GM21447 (cell line): Measurements from ENCODE around the gene IFNB1.

ENCODE experiments used
- ATAC-seq: cut with Tn5 transposase; IDR thresholded peaks from one replicate; pipeline ENCODE4 v1.9.1; 2021; ENCODE audit not compliant: unreplicated experiment

Gene IFNB1

DNA sequence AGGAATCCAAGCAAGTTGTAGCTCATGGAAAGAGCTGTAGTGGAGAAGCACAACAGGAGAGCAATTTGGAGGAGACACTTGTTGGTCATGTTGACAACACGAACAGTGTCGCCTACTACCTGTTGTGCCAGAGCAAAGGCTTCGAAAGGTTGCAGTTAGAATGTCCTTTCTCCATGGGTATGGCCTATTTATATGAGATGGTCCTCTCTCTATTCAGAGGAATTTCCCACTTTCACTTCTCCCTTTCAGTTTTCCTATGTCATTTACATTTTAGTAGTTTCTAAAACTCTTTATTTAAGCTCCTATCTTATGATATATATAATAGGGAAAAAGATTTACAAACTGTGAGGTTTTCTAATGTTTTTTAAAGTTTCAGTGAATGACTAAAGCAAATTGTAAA, at the start of gene IFNB1:
Gene IFNB1, minus strand, starts transcription at position 162 of the 400 bp plus-strand sequence. Its CDS starts 73 bp downstream, at position 89.
- no peak for ATAC-seq

DNA sequence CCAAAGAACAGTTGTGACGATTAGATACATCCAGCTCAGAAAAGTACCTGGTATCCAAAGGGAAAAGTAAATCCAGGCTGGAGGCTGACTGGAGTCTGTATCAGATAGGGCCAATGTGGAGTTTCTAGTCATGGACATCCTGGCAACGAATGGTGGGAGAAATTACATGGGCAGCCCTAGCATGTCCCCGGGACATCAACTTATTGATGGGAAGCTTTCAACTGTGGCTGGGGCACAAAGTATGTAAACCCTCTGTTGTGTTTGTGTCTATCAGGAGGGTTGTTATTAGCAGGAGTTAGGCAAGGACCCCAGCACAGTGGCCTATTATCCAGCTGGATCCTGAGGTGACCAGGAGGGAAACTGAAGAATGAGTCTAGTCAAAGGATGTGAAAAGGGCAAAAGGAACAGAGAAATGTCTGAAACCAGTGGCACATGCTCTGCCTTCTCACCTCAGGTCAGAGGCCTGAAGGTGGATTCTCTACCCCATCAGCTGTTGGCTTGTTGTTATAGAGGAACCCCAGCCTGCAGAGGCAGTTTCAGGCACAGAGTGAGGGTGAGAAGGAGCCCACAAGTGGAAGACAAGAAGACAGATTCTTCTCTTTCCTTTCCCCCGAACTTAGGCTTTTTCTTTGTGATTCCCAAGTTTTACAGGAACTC, 44.0 kb upstream of the IFNB1 start:
- peak; percentile 97 for ATAC-seq

DNA sequence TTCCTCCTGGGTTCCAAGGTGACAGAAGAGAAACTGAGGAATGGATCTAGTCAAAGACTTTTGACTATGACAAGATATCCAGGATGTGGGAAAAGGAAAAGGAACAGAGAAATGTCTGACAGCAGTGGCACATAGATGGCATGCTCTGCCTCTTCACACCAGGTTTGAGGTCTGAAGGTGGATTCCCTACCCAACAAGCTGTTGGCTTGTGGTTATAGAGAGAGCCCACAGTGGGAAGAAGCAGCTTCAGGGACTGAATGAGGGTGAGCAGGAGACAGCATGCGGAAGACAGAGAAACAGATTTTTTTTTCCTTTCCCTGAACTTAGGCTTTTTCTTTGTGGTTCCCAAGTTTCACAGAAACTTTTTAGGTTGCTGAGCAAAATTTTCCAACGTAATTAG, 43.3 kb upstream of the IFNB1 start:
- ATAC-seq: peak; percentile 51

DNA sequence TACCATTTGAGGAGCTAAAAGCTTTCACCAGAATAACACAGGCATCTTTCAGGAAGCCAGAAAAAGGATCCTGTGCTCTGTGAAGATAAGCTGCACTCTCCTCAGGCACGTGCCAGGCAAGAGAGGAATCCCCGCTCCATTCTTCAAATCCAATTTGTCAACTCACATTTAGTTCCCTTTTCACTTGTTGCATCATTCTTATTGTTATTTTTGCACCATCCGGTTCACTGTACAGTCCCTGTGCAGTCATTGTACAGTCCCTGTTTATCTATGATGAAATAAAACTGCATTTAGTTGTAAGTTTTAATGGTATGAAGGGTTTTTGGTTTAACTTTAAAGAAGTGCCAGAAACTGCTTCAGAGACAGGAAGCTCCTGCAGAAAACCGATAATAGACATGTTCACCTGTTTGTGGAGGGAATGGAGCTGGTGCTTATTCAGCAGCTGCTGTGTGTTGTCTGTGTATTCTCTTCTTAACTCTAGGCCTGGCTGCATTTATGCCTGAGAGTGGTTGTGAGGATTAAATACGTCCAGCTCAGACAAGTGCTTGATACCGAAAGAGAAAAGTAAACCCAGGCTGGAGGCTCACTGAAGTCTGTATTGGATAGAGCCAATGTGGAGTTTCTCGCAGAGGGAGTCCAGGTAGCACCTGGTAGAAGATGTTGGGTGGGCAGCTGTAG, 41.5 kb upstream of the IFNB1 start:
- ATAC-seq: no peak

DNA sequence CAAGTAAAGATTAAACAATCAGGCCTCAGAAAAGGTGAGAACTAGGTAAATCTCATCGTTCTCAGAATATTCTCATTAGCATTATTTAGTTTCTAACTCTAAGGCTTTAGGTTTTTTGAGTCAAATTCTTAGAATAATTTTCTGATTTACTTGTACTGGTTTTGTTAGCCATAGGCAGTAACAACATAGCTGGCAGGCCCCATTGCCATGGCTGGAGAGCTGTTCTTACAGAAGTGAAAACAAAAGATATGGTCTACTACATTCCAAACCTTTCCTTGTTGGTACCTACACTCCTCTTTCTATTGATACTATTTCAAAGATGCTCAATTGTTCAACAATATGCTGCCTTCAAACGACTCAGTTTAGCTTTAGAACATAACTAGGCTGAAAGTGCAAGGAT, 36.6 kb upstream of the IFNB1 start:
- no peak for ATAC-seq

DNA sequence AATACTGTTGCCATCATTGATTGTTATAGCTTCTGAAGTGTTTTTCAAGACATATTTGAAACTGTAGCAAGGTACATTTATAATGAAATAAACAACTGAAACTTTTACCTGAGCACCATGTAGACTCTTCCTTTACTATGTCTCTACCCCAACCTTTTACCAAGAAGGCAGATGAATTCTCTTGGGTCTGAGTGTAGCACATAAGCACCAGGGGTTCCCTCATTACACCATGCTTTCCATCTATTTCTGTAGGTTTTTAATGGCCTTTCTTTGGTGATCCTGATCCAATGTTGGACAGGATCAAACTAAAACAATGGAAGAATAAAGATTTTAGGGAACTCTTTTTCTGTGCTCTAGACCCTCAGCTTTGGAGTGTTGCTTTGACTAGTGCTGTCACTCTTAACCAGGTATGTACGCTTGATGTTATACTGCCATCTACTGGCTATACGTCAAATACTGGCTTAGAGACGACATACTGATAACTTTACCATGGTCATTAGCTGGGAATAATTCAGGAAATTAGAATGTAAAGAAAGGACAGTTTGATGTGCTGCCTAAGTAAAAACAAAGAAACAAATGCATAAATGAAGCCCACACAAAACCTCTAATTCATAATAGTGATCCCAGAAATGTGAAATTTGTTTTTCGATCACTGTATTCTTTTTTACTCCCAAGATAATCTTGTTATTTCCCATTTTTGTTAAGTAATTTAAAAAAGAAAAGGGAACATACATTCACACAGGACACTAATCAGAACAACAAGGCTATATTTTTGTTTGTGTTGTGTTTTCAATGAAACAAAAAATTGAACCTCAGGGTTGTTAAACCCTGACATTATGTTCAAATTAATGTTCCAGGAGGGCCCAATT, 33.2 kb upstream of the IFNB1 start:
- peak; percentile 97 for ATAC-seq

DNA sequence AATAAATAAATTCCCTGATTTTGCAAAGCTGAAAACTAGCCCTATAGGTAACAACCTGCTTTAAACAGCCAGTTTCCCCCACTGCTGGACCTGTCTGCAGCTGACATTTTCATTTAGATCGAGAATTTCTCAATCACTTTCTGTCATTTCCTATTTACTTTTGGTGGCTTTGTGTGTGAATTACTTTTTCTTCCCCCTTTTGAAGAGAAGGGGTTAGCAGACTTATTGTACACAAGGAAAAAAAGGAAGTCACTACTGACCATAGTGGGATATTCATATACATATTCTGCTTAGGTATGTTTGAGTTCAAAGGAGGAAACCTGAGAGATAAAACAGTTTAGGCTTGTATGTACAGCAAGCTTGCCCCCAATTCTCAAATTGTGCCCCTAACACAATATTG, 27.0 kb upstream of the IFNB1 start:
- ATAC-seq: no peak

DNA sequence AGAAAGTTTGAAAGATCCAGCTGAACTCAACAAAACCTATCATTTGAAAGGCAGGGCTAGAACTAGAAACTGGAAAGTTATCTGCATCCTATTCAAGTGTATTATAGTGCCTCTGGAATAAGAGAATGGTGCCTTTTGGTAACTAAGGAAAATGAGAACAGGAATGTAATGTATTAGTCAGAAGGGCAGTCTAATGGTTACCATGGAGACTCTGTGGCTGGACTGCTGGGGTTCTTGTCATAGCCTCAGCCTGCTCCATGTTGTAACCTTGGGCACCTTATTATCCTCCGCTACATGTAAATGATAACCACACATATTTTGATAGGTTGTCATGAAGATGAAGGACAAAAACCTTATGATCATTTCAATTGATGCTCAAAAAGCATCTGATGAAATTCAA, 24.6 kb upstream of the IFNB1 start:
- ATAC-seq: no peak

DNA sequence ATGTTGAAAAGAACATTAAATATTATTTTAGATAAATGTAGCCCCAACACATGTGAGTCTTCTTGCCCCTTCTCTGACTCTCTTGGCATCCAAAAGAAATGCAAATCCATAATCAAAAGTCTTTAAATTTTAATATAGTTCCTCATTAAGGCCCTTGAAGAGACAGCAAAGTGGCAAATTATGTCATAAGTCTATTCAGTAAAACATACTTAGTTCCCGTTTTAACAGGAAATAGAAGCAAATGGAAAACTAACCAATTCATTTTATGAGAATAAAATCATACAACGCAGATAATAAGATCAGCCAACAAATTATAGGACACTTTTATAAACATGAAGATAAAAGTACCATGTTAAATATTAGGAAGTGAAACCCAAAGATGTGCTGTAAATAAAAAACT, 20.1 kb upstream of the IFNB1 start:
- ATAC-seq: no peak

DNA sequence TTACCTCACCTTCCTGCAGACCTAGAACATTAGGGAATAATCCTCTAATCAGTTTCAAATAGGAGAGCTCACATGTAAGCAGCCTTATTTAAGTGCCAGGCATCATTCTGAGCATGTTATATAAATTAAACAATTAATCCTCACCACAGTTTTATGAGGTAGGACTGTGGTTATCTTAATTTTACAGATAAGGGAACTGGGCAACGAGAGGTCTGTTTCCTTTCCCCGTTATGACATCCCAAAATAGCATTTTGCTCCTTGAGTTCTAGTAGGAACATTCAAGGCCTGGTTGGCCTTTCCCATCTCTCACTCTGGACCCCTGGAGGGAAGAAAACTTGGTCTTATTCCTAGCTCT, 19.1 kb upstream of the IFNB1 start:
- peak; percentile 4 for ATAC-seq

DNA sequence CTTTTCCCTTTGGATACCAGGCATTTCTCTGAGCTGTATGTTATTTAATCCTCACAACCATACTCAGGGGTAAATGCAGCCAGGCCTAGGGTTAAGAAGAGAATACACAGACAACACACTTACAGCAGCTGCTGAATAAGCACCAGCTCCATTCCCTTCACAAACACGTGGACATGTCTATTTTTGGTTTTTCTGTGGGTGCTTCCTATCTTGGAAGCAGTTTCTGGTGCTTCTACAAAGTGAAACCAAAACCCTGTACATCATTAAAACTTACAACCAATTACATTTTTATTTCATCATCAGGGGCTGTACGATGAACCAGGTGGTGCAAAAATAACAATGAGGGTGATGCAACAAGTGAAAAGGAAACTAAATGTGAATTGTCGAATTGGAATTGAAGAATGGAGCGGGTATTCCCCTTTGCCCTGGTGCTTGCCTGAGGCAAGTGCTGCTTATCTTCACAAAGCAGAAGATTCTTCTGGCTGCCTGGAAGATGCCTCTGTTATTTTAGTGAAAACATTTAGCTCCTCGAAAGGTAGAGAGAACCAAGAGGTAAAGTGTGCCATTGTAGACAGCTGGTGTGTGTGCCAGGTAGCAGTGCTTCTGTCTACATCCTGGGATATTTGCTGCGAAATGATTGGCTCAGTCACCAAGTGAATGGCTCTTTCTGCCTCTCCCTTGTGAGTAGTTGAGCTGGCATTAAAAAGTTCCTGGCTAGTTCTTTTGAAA, 18.6 kb upstream of the IFNB1 start:
- ATAC-seq: peak; percentile 86

DNA sequence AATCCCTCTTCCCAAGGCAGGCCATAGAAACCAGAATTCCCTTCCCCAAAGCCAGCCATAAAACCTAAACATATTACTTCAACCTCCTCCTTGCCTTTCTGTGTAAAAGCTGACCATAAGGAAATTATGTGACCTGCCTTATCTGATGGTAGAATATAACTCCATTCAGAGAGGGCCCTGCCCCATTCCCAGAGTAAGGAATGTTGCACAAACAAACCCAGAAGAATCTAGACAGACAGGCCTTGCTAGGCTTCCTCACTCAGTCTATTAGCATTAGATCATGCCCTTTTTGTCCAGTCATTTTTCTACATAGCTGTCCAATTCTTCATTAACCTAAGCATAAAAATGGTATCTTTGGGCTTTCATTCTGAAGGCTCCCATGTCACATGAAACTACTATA, 17.8 kb upstream of the IFNB1 start:
- no peak for ATAC-seq

DNA sequence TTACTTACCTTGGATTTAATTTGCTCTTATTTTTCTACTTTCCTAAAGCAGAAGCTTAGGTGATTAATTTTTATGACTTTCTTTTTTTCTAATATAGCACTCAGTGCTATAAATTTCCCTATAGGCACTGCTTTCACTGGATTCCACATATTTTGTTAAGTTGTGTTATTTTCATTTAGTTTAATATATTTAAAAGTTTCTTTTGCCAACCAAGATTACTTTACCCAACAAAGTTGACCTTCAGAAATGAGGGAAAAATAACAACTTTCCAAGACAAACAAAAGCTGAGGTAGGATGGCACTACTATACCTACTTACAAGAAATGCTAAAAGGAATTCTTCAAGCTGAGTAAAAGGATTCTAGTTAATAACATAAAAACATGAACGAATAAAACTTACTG, 8.8 kb upstream of the IFNB1 start:
- ATAC-seq: no peak

DNA sequence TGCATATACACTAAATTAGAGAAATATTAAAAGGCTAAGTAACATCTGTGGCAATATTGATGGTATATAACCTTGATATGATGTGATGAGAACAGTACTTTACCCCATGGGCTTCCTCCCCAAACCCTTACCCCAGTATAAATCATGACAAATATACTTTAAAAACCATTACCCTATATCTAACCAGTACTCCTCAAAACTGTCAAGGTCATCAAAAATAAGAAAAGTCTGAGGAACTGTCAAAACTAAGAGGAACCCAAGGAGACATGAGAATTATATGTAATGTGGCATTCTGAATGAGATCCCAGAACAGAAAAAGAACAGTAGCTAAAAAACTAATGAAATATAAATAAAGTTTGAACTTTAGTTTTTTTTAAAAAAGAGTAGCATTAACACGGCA, 7.3 kb upstream of the IFNB1 start:
- no peak for ATAC-seq

DNA sequence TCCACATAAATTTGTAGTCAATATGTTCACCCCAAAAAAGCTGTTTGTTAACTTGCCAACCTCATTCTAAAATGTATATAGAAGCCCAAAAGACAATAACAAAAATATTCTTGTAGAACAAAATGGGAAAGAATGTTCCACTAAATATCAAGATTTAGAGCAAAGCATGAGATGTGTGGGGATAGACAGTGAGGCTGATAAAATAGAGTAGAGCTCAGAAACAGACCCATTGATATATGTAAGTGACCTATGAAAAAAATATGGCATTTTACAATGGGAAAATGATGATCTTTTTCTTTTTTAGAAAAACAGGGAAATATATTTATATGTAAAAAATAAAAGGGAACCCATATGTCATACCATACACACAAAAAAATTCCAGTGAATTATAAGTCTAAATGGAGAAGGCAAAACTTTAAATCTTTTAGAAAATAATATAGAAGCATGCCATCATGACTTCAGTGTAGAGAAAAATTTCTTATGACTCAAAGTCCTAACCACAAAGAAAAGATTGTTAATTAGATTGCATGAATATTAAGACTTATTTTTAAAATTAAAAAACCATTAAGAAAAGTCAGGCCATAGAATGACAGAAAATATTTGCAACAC, 6.6 kb upstream of the IFNB1 start:
- no peak for ATAC-seq

DNA sequence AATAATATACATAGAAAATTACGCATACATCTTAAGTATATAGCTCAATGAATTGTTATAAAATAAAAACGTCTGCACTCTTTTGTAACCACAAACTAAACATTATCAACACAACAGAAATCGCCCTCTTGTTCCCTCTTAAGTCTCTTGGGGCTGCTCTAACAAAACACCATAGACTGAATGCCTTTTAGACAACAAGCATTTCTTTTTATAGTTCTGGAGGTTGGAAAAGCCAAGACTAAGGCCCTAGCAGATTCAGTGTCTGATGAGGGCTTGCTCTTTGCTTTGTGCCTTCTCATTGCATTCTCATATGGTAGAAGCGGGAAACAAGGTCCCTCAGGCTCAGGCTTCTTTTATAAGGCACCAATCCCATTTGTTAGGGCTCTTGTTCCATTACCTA, 4.9 kb upstream of the IFNB1 start:
- no peak for ATAC-seq

DNA sequence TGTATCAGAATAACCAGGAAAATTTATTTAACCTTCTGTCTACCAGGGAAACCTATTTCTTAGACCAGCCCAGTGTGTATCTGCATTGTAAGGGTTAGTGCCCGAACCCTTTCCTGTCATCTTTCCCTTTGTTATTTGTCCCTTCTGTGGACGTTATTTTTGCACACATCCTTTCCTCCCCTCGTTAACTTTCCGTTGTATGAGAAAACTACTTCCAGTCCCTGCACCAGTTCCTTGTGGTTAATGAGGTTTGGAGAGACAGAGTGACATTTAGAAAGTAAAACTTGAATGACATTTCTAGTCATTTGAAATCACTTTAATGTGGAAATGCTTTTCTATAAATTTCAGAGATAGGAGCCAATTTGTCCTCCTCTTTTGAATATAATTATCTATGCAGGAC, 4.3 kb upstream of the IFNB1 start:
- no peak for ATAC-seq

DNA sequence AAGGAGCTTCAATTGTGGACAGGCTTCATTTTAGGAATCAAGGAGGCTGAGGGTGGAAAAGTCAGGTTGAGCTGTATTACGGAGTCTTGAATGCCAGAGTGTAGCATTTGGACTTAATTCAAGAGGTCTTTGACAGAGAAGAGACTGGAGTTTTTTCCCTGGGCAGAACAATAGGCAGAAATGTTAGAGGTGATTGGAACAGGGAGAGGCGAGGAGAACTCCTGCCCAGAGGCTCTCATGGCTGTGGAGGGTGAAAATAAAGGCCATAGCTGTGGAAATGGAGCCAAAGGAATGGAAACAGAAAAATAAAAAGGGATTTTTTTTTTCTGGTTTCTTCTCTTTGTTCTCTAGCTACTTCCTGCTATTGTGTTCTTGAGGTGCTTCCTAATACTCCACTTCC, 3.7 kb upstream of the IFNB1 start:
- no peak for ATAC-seq

DNA sequence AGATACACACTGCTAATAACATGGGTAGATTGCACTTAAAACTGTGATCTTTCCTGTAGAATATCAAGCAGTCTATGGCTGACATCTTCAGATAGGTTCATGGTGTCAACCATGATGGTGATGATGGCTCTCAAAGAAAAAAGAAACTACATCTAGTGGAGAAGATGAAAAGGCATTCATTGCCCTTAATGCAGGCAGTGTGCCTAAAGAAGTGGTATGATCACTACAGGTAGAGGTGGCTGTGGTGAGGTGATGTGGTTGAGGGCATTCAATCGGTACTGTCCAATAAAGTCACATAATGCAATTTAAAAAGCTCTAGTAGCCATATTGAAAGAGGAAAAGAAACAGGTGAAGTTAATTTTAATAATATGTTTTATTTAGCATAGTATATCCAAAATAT, 3.1 kb upstream of the IFNB1 start:
- no peak for ATAC-seq

DNA sequence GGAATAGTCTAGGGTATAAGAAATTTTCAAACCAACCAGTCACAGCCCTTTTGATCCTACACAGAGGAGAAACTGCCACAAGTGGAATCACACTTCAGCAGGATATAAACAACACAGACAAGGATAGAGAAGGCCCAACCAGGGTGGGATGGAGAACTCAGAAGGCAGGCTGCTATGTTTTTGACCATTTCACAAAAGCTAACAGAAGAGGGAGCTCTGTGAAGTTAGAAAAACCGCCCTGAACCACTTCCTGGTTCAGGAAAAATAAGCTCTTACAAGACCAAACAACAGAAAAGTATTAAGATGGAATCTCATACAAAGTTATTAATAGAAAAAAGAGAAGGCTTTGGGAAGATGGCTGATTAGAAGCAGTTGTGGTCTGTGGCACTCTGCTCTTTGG, 960 bp upstream of the IFNB1 start:
- no peak for ATAC-seq

DNA sequence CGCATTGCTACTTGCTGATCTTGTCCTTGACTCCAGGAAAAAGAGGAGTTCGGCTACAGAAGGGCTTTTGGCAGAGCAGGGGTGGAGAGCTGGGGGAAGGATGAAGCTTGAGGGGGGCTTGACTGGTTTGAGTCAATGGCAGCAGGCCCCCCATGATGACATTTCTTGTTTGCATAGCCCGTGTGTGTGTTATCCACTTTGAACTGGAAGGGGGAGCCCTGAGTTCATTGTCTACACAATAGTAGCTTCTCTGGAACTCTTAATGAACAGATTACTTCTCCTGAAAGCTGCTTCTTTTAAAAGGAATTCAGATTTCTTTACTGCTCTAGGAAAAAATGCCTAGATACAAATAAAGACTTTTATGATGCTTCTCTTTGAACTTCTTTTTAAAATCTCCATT, 2.3 kb downstream of the IFNB1 start:
- no peak for ATAC-seq
